CD14-positive monocyte (primary cell): ENCODE data around the gene ARPC5L. TPM values are rescaled to one million over a fixed set of nuclear protein-coding genes. Genes with fewer than 3 reads are reported as not detected.

Source experiments
- DNase-seq, 3 donors: peaks; one replicate each; pipeline ENCODE4 v3.0.0-alpha.2; 2011 to 2022
- H2AFZ ChIP-seq: 2 replicates; pipeline ENCODE4 v1.6.0; 2012; ENCODE audit warnings: mild to moderate bottlenecking, low read depth, low read length, inconsistent platforms; ENCODE audit not compliant: insufficient read depth, poor library complexity, severe bottlenecking
- H3K27ac ChIP-seq, 2 donors: 1 replicate in 1 of 2; 2 replicates in 1 of 2; pipeline ENCODE4 v1.5.1; 2012 to 2013; ENCODE audit warnings: low read length in 2 of 2, control low read depth in 1 of 2, inconsistent platforms in 1 of 2, low read depth in 1 of 2, mild to moderate bottlenecking in 1 of 2
- H3K27me3 ChIP-seq, 2 donors: one replicate each; pipeline versions ENCODE4 v1.6.0 to v1.6.1; 2011 to 2013; ENCODE audit warnings: low read length in 2 of 2; ENCODE audit not compliant: control insufficient read depth in 2 of 2, insufficient read depth in 2 of 2
- H3K36me3 ChIP-seq, 2 donors: replicated peaks in 1 of 2; 1 replicate in 1 of 2; 2 replicates in 1 of 2; pipeline versions ENCODE4 v1.5.1 to v1.6.1; 2012 to 2013; ENCODE audit warnings: low read length in 2 of 2, control low read depth in 1 of 2, inconsistent platforms in 1 of 2, mild to moderate bottlenecking in 1 of 2; ENCODE audit not compliant: insufficient read depth in 2 of 2, control insufficient read depth in 1 of 2
- H3K4me1 ChIP-seq, 2 donors: 1 replicate in 1 of 2; 2 replicates in 1 of 2; pipeline versions ENCODE4 v1.5.1 to v1.6.1; 2012 to 2013; ENCODE audit warnings: low read length in 2 of 2, control low read depth in 1 of 2, inconsistent platforms in 1 of 2, mild to moderate bottlenecking in 1 of 2, moderate library complexity in 1 of 2; ENCODE audit not compliant: insufficient read depth in 2 of 2, control insufficient read depth in 1 of 2
- H3K4me2 ChIP-seq: replicated peaks from 2 replicates; pipeline ENCODE3; 2012; ENCODE audit warnings: low read length, moderate library complexity, mild to moderate bottlenecking; ENCODE audit not compliant: poor library complexity, severe bottlenecking; ENCODE audit errors: extremely low read depth
- H3K4me3 ChIP-seq, 3 experiments: fragments of 200-600 bp in 1 of 3; sonication (generic) in 1 of 3; replicated peaks in 1 of 3; 1 replicate in 2 of 3; 2 replicates in 1 of 3; pipeline ENCODE4 v1.5.1; 2011 to 2013; ENCODE audit warnings: low read length in 3 of 3, mild to moderate bottlenecking in 3 of 3, control low read depth in 2 of 3, low read depth in 2 of 3, inconsistent platforms in 1 of 3, moderate library complexity in 1 of 3
- H3K79me2 ChIP-seq: 2 replicates; pipeline ENCODE4 v1.6.0; 2012; ENCODE audit warnings: mild to moderate bottlenecking, control low read depth, inconsistent platforms, low read length, moderate library complexity; ENCODE audit not compliant: insufficient read depth
- H3K9ac ChIP-seq: 2 replicates; pipeline ENCODE4 v1.6.0; 2017; ENCODE audit warnings: low read length, mild to moderate bottlenecking; ENCODE audit not compliant: insufficient read depth, poor library complexity, severe bottlenecking
- H3K9me3 ChIP-seq, 2 donors: replicated peaks in 1 of 2; 1 replicate in 1 of 2; 2 replicates in 1 of 2; pipeline versions ENCODE4 v1.5.1 to v1.6.1; 2012 to 2013; ENCODE audit warnings: low read length in 2 of 2, control low read depth in 1 of 2; ENCODE audit not compliant: control insufficient read depth in 1 of 2, insufficient read depth in 1 of 2
- H4K20me1 ChIP-seq: 2 replicates; pipeline ENCODE4 v1.6.0; 2012; ENCODE audit warnings: mild to moderate bottlenecking, low read length, control low read depth, moderate library complexity; ENCODE audit not compliant: insufficient read depth
- H3K27ac Mint-ChIP-seq, 7 donors: one replicate each; pipeline ENCODE4 v1.8.0; 2020; ENCODE audit warnings: mild to moderate bottlenecking in 7 of 7, mixed read lengths in 7 of 7, moderate library complexity in 6 of 7, inconsistent platforms in 2 of 7
- H3K27me3 Mint-ChIP-seq, 3 donors: one replicate each; pipeline ENCODE4 v1.8.0; 2021 to 2022; ENCODE audit warnings: low read depth in 3 of 3, mild to moderate bottlenecking in 3 of 3, mixed read lengths in 3 of 3, moderate library complexity in 3 of 3, inconsistent platforms in 1 of 3
- H3K36me3 Mint-ChIP-seq, 2 donors: one replicate each; pipeline ENCODE4 v1.8.0; 2020; ENCODE audit warnings: mixed read lengths in 2 of 2, inconsistent platforms in 1 of 2, mild to moderate bottlenecking in 1 of 2
- H3K4me1 Mint-ChIP-seq: one replicate; pipeline ENCODE4 v1.8.0; 2020; ENCODE audit warnings: mild to moderate bottlenecking, mixed read lengths
- H3K4me3 Mint-ChIP-seq, 2 donors: one replicate each; pipeline ENCODE4 v1.8.0; 2020; ENCODE audit warnings: mild to moderate bottlenecking in 2 of 2, mixed read lengths in 2 of 2, moderate library complexity in 1 of 2
- H3K9me3 Mint-ChIP-seq, 7 donors: one replicate each; pipeline ENCODE4 v1.8.0; 2020 to 2022; ENCODE audit warnings: mixed read lengths in 7 of 7, mild to moderate bottlenecking in 6 of 7, moderate library complexity in 6 of 7, inconsistent platforms in 2 of 7
- CTCF ChIP-seq: fragments of 200-600 bp; IDR thresholded peaks from one replicate; pipeline ENCODE4 v1.8.0; 2022; ENCODE audit warnings: antibody characterized with exemption, mild to moderate bottlenecking
- WGBS: methylation state at CpG from one replicate; pipeline ENCODE4 v1.1.5; 2013; ENCODE audit warnings: missing lambda C conversion rate; ENCODE audit not compliant: insufficient coverage; 5-methylcytosine and 5-hydroxymethylcytosine counted together
- intact Hi-C, 2 donors: fragments of 100-400 bp; cut with micrococcal nuclease; formaldehyde crosslinking; loops; one replicate each; pipeline versions ENCODE4 v1.15.0 to v1.15.1; 2023
- polyA plus RNA-seq, 3 donors: library from polyadenylated mRNA; depleted of rRNA in 1 of 3; unstranded in 2 of 3; stranded (reverse) in 1 of 3; fragments of 300-500 nt in 2 of 3; fragments of >200 nt in 1 of 3; fragmentation: Illumina TruSeq in 2 of 3; gene quantifications; 1 replicate in 2 of 3; 2 replicates in 1 of 3; pipeline ENCODE4 v1.2.3, GENCODE V29; 2012 to 2021

Gene ARPC5L
- polyA plus RNA-seq, 3 donors: 16.0 to 35.2 (median 20.7) TPM

- H3K36me3 Mint-ChIP-seq: peaks cover 84 to 93% of the 10 kb centered on the region in 2 donors
Measured at GRCh38 chr9:124885551-124885950, 23.6 kb downstream of the ARPC5L start.

GRCh38 chr9:124886461-124886860 is 24.5 kb downstream of the ARPC5L start:
- Histone ChIP-seq H3K4me2 (no peak overlapping the region), H3K36me3 (peaks cover 78 to 98% of the 10 kb centered on the region in 2 donors), H2AFZ (no peak overlapping the region), H3K9me3 (no peaks in the 10 kb centered on the region), H3K79me2 (no peaks in the 10 kb centered on the region), H4K20me1 (no peaks in the 10 kb centered on the region), H3K4me1 (no peaks in the 10 kb centered on the region), H3K9ac (no peak overlapping the region), H3K27ac (no peak overlapping the region), H3K4me3 (no peak overlapping the region), H3K27me3 (no peaks in the 10 kb centered on the region)
- intact Hi-C loops: no loop called here
- H3K27ac Mint-ChIP-seq: peak overlapping the region in 3 of 7 donors; percentile 0 to 43 (median 7)
- no peak for TF ChIP-seq CTCF
- no peak for DNase-seq
- H3K36me3 Mint-ChIP-seq: peaks cover 84 to 95% of the 10 kb centered on the region in 2 donors
- no peaks in the 10 kb centered on the region for H3K27me3 Mint-ChIP-seq
- H3K4me3 Mint-ChIP-seq: no peak overlapping the region
- 96% methylated on average over 9 of the region's 10 CpGs for WGBS
- H3K9me3 Mint-ChIP-seq: peaks cover 0 to 3% (median 0%) of the 10 kb centered on the region in 7 donors
- H3K4me1 Mint-ChIP-seq: no peaks in the 10 kb centered on the region

More at GRCh38 chr9:124885551-124885950, 23.6 kb downstream of the ARPC5L start:
- no peak overlapping the region for H3K4me3 ChIP-seq
- H3K79me2 ChIP-seq: no peaks in the 10 kb centered on the region
- H3K4me1 ChIP-seq: no peaks in the 10 kb centered on the region
- intact Hi-C loops: no loop called here
- Mint-ChIP-seq H3K9me3 (peaks cover 0 to 3% (median 0%) of the 10 kb centered on the region in 7 donors), H3K4me3 (no peak overlapping the region), H3K27me3 (no peaks in the 10 kb centered on the region), H3K4me1 (no peaks in the 10 kb centered on the region), H3K27ac (peak overlapping the region in 4 of 7 donors; percentile 8 to 72 (median 26))
- H3K9ac ChIP-seq: no peak overlapping the region
- H4K20me1 ChIP-seq: no peaks in the 10 kb centered on the region
- no peak for TF ChIP-seq CTCF
- WGBS: 98% methylated on average over 4 of the region's 4 CpGs
- peaks cover 78 to 98% of the 10 kb centered on the region in 2 donors for H3K36me3 ChIP-seq
- no peaks in the 10 kb centered on the region for H3K9me3 ChIP-seq
- H3K27me3 ChIP-seq: no peaks in the 10 kb centered on the region
- H3K27ac ChIP-seq: no peak overlapping the region
- DNase-seq: no peak
- H3K4me2 ChIP-seq: no peak overlapping the region
- H2AFZ ChIP-seq: no peak overlapping the region
